ENCODE results near the gene TUBA3E. TPM values are rescaled to one million over a fixed set of nuclear protein-coding genes. Genes with fewer than 3 reads are reported as not detected.
"Not testable (repeated sequence)": the region's sequence is repeated elsewhere in the genome, so short reads cannot be mapped to it uniquely, and the experiment has no call there.

Gene TUBA3E
- total and polyA plus RNA-seq, 2 donors (not counting 1 experiment from before 2014, with no cell fraction given), result not detected

GRCh38 chr2:130152816-130153595 lies 45.2 kb downstream of the TUBA3E start:
- no peaks in the 10 kb centered on the region for H3K9me3 ChIP-seq (ENCODE audit: control insufficient read depth, insufficient read depth, low read depth, low read length)
- no peak overlapping the region for H3K4me2 ChIP-seq (ENCODE audit: extremely low read depth, insufficient read depth, low read length)
- no peaks in the 10 kb centered on the region for H4K20me1 ChIP-seq (ENCODE audit: control insufficient read depth, extremely low read depth, insufficient read depth, low read length)
- H3K36me3 ChIP-seq (ENCODE audit: control insufficient read depth, insufficient read depth, low read length), result peaks cover 7% of the 10 kb centered on the region
- H3K4me1 ChIP-seq (ENCODE audit: control insufficient read depth, extremely low read depth, insufficient read depth, low read length), result no peaks in the 10 kb centered on the region
- no peaks in the 10 kb centered on the region for H3K27me3 ChIP-seq (ENCODE audit: control insufficient read depth, insufficient read depth, low read length)
- no peaks in the 10 kb centered on the region for H3K79me2 ChIP-seq (ENCODE audit: control insufficient read depth, insufficient read depth, low read length)
- DNase-seq (ENCODE audit: low read depth in 2 of 2), result no peak
- H3K4me3 ChIP-seq (replicated peaks in 1 of 4; ENCODE audit: control extremely low read depth in 1 of 4, insufficient read depth in 1 of 4, low read depth in 3 of 4, low read length in 4 of 4), result no peak overlapping the region
- no peak overlapping the region for H3K27ac ChIP-seq (ENCODE audit: insufficient read depth, low read length)
- no peak for TF ChIP-seq CTCF (conservative IDR thresholded peaks at IDR 0.05 in 1 of 2, IDR thresholded peaks at IDR 0.05 in 1 of 2; ENCODE audit: low read depth in 1 of 2, low read length in 2 of 2)
- no peak for TF ChIP-seq EZH2 (IDR thresholded peaks at IDR 0.05; ENCODE audit: low read length, missing control alignments)
- no peak overlapping the region for H3K9ac ChIP-seq (ENCODE audit: insufficient read depth, low read length)
- H2AFZ ChIP-seq (ENCODE audit: low read length), result no peak overlapping the region

GRCh38 chr2:130152136-130152815 lies 46.0 kb downstream of the TUBA3E start:
- H3K27ac ChIP-seq (ENCODE audit: insufficient read depth, low read length); H3K9ac ChIP-seq (ENCODE audit: insufficient read depth, low read length); H3K4me1 ChIP-seq (ENCODE audit: control insufficient read depth, extremely low read depth, insufficient read depth, low read length); H3K27me3 ChIP-seq (ENCODE audit: control insufficient read depth, insufficient read depth, low read length); H4K20me1 ChIP-seq (ENCODE audit: control insufficient read depth, extremely low read depth, insufficient read depth, low read length); H3K9me3 ChIP-seq (ENCODE audit: control insufficient read depth, insufficient read depth, low read depth, low read length); H2AFZ ChIP-seq (ENCODE audit: low read length); H3K4me3 ChIP-seq (replicated peaks in 1 of 4; ENCODE audit: control extremely low read depth in 1 of 4, insufficient read depth in 1 of 4, low read depth in 3 of 4, low read length in 4 of 4); H3K4me2 ChIP-seq (ENCODE audit: extremely low read depth, insufficient read depth, low read length); DNase-seq (ENCODE audit: low read depth in 2 of 2); H3K79me2 ChIP-seq (ENCODE audit: control insufficient read depth, insufficient read depth, low read length); H3K36me3 ChIP-seq (ENCODE audit: control insufficient read depth, insufficient read depth, low read length): not testable (repeated sequence)

GRCh38 chr2:130151145-130151512 lies 47.1 kb downstream of the TUBA3E start:
- H3K9ac ChIP-seq (ENCODE audit: insufficient read depth, low read length); H3K4me2 ChIP-seq (ENCODE audit: extremely low read depth, insufficient read depth, low read length); H4K20me1 ChIP-seq (ENCODE audit: control insufficient read depth, extremely low read depth, insufficient read depth, low read length); H3K4me1 ChIP-seq (ENCODE audit: control insufficient read depth, extremely low read depth, insufficient read depth, low read length); H3K36me3 ChIP-seq (ENCODE audit: control insufficient read depth, insufficient read depth, low read length); H3K4me3 ChIP-seq (replicated peaks in 1 of 4; ENCODE audit: control extremely low read depth in 1 of 4, insufficient read depth in 1 of 4, low read depth in 3 of 4, low read length in 4 of 4); H3K79me2 ChIP-seq (ENCODE audit: control insufficient read depth, insufficient read depth, low read length); H3K9me3 ChIP-seq (ENCODE audit: control insufficient read depth, insufficient read depth, low read depth, low read length); H3K27me3 ChIP-seq (ENCODE audit: control insufficient read depth, insufficient read depth, low read length); DNase-seq (ENCODE audit: low read depth in 2 of 2); H2AFZ ChIP-seq (ENCODE audit: low read length); H3K27ac ChIP-seq (ENCODE audit: insufficient read depth, low read length): not testable (repeated sequence)

All from fibroblast of lung (primary cell).